ENCODE results near the gene SRSF11. TPM values are rescaled to one million over a fixed set of nuclear protein-coding genes. Genes with fewer than 3 reads are reported as not detected.

SRSF11 gene
- total RNA-seq, 1 experiment from 2014 or later, result 173 TPM

Other genes starting within 250 kb of the SRSF11 start
- 33.8 and 39.4 TPM in 2 replicates for gene LRRC40, start 15.8 kb upstream of the SRSF11 start, total RNA-seq (2014; rRNA removed; shearing (Covaris generic))
- gene ANKRD13C, start 133.3 kb downstream of the SRSF11 start, total RNA-seq (2014; rRNA removed; shearing (Covaris generic)), result 19.9 and 21.3 TPM in 2 replicates
- 2.8 and 3.5 TPM in 2 replicates for gene CTH, start 189.9 kb downstream of the SRSF11 start, total RNA-seq (2014; rRNA removed; shearing (Covaris generic))